GM21786 (cell line): ENCODE results near the gene ZNF414.

Experiments used
- ATAC-seq: cut with Tn5 transposase; IDR thresholded peaks from one replicate; pipeline ENCODE4 v1.9.1; 2021; ENCODE audit not compliant: unreplicated experiment

Gene ZNF414

GRCh38 chr19:8468761-8469373, 45.1 kb downstream of the ZNF414 start:
- no peak for ATAC-seq

GRCh38 chr19:8468124-8468523, 45.8 kb downstream of the ZNF414 start:
- no peak for ATAC-seq

GRCh38 chr19:8466018-8466417, 47.9 kb downstream of the ZNF414 start:
- no peak for ATAC-seq

GRCh38 chr19:8463365-8463764, 50.6 kb downstream of the ZNF414 start:
- ATAC-seq = no peak

- no peak for ATAC-seq
Measured at GRCh38 chr19:8462571-8462970, 51.4 kb downstream of the ZNF414 start.

GRCh38 chr19:8461891-8462290, 52.1 kb downstream of the ZNF414 start:
- no peak for ATAC-seq

GRCh38 chr19:8461376-8461775, 52.6 kb downstream of the ZNF414 start:
- no peak for ATAC-seq

GRCh38 chr19:8460516-8461298, 53.3 kb downstream of the ZNF414 start:
- no peak for ATAC-seq
